Activated CD4-positive, alpha-beta T cell treated with anti-CD3 and anti-CD28 coated beads for 48 hours (primary cell): Measurements from ENCODE around the gene CNTFR.

Experiments
- DNase-seq: peaks from one replicate; pipeline ENCODE4 v3.0.0-alpha.2; 2020

The CNTFR gene

DNA sequence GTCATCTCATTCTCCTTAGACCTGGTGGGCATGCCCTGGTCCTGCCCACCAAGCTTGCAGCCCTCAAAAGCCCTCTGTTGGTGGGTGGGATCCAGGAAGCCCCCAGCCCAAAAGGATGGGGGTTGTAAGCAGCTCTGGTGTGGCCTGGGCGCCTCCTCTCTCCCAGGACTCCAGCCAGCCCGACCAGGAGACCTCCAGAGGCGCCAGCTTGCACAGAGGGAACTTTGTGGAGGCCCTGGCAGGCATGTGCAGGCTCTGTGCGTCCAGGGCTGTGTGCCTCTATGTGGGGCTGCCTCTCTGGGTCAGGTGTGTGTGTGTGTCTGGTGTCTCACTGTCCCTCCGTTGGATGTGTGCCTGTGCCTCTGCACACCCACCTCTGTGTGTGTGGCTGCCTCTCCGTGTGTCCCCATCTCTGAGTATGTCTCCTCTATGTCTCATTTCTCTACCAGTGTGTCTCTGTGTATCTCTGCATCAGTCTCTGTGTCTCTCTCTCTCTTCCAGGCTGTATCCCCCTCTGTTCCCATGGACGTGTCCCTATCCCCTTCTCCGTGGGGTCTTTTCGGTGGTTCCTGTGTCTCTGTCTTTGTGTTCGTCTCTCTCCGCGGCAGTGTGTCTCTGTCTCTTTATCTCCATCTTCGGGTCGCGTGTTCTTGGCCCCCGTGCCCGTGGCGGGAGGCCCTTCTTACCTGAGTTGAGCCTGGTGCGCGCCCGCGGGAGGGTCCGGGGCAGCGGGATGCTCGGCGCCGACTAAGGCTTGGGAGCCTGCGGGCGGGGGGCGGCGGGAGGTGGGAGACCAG, 67.2 kb downstream of the CNTFR start:
- no peak for DNase-seq

DNA sequence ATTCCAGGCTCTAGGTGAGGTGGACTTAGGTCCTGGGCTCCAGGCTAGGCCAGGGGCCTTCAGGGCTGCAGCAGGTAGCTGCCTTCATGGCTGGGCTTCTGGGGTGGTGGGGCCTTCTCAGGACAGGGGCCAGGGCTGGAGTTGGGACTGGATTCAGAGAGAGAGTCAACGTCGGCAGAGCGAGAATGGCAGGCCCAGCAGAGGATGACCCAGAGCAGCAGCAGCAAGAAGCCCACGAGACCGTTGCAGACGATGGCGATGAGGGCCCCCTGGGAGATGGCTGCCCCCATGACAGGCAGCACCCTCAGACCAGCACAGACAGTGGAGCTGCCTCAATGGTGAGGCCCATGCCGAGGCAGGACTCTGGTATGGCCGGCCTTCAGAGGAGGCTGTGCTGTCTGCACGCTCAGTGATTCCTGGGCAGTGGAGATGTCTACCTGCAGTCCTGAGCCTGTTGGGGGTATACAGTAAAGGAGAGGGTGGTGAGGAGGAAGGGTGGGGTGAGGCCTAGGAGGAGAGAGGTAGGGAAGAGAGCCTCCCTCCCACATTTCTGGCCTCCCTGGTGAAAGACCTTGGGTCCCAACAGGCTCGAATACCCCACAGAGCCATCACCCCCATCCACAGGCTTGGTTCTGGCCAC, 68.0 kb downstream of the CNTFR start:
- DNase-seq: no peak

DNA sequence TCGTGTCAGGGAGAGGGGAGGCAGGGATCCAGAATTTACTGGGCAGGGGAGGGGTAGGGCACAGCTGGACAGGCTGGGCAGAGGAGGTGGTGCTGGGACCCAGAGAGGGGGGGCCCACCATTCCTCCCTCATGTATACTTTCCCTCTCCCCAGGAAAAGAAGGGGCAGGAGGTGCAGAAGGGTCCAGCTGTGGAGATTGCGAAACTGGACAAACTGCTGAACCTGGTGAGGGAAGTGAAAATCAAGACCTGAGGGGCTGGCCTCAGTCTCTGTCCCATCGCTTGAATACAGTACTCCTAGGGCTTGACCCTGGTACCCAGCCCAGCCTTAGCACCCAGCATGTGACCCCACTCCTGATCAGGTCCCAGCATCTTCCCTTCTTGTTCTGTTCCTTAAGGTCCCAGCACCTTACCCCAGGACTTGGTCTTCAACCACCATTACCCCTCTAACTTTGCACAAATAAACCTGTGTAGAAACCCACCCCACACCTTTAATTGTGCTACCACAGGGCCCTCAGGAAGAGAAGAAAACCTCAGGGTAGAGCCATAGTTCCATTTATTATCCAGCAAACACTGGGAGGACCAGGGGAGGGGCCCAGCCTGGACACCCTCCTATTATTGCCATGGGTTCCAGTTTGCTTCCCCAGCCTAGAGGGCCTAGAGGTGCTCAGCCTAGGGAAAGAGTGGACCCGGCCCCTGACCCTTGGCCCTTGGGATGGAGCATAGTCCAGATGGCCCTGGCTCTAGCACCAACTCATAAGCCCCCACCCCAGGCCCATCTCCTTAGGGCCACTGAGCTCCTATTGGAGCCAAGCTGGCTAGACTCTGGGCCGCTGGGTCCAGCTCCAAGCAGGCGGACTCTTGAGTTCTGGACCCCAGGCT, 68.8 kb downstream of the CNTFR start:
- DNase-seq: no peak

DNA sequence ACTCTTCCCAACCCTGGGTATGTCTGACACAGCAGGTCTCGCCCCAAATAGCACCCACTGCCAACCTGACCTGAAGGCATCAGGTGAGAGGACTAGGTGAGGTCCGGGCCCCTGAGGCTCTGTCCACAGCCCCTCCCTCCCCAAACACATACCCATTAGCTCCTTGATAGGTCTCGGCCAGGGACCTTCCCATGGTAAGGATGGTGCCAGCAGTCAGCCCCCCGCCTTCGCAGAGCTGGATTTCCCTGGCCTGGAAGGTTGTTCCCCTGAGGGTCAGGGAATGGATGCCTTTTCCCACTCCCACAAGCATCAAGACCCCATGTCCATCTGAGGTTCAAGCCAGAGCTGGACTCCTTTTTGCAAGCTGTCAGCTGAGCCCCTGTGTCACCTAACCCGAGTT, 69.4 kb downstream of the CNTFR start:
- no peak for DNase-seq

DNA sequence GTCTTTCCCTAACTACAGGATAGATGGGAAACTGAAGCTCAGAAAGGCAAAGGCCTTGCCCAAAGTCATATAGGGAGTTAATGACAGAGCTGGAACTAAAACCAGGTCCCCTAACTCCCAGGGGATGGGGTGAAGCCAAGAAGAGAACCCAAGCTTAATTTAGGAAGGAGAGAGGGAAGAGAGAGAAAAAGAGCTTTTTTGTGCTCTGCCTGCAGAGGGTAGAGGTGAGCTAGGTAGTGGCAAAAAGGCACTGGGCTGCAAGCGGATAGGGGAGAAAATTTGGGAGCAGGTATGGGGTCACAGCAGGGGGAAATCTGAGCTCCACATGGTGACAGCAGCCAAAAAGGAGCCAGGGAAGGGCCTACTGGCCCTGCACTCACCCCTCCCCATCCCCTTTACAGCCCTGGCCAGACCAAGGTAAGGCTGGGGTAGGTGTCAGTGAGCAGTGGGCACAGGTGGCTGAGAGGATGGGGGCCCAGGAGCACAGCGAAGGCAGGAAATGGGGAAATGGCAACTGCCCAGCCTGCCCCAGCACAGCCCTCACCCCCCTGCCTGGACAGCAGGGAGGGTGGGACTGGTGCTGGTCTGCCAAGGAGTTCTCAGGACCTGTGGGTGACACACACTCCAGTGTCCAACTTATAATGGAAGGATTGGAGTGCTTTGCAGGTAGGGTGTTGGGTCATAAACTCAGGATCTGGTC, 70.1 kb downstream of the CNTFR start:
- no peak for DNase-seq

DNA sequence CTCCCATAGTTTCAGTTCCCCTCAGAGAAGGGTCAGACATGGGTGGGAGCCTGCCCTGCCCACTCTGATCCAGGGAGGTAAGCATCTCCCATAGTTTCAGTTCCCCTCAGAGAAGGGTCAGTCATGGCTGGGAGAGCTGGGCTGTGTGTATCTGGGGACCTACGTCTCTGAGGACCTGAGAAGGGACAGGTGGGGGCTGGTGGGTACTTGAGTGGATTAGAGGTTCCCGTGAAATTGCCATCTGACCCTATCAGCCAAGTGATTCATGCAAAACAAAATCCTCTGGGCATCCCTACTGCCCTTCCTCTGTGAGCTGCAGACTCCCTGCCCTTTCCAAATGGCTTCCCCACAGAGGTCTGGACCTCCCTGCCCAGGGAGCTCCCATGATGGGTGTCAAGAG, 70.6 kb downstream of the CNTFR start:
- DNase-seq: no peak

DNA sequence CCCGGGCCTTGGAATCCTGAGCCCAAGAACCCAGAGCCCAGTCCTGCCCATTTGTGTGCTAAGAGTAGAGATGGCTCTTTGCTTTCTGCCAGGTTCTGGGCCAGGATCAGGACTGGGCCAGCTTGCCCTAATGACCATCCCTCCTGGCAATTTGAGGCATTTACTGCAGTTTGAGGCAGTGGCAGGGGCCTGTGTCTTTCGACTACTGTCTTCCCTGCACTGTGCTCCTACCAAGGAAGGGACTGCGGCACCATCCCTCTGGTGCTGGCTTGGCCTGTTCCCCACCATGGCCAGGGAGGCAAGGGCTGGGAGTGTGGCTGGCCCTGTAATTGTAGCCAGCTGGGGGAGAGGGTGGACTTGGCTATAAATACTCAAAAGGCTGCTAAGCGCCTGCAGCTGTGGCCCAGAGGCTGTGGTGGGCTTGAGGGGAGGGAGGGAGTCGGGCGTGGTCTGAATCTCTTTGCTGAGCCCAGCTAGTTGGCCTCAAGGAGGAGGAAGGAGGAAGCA, 71.4 kb downstream of the CNTFR start:
- no peak for DNase-seq

DNA sequence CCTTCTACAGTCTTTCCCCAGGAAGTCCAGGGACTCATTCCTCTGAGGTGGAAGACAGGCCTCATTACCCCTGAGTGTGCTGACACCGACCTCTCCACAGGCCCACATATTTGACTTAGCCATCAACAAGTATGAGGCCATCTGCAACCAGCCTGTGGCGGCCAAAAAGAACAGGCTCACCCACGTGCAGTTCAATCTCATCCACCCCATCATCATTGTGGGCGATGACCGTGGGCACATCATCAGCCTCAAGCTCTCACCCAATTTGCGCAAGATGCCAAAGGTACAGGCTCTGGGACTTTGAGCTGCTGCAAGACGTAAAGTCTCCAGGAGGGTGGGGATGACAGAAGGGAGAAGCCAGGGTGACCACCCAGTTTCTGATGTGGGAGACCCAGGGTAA, 72.3 kb downstream of the CNTFR start:
- DNase-seq: no peak

DNA sequence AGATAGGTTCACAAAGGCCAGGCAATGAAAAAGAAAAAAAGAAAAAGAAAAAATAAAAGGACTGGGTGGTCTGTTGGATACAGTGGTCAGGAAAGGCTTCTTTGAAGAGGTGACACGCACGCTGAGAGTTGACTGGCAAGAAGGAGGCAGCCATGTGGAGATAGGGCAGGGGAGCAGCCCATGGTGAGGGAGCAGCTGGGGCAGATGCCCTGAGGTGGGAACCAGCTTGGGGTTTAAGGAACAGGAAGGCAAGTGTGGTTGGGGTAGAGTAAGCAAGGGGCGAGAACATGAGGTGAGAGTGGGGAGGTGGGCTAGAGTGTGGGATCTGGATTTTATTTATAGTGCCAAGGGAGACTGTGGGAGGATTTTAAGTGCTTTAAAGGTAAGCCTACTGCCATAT, 73.6 kb downstream of the CNTFR start:
- no peak for DNase-seq

DNA sequence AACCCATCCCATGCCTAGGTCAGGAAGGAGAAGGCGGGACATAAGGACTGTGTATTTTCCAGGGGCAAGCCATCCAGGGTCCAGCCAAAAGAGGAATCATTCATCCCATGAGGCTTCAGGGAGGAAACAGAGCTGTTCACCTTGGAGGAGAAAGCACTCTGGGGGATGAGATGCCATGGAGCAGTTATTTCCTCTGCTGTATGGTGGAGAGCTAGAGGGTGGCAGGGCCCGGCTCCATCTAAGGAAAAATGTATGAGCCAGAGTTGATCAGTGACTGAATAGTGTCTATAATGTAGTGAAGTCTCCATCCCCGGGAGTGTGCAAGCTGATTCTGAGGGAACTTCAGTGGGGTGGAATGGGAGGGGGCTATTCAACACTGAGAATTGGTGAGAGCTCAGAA, 74.7 kb downstream of the CNTFR start:
- DNase-seq: no peak

DNA sequence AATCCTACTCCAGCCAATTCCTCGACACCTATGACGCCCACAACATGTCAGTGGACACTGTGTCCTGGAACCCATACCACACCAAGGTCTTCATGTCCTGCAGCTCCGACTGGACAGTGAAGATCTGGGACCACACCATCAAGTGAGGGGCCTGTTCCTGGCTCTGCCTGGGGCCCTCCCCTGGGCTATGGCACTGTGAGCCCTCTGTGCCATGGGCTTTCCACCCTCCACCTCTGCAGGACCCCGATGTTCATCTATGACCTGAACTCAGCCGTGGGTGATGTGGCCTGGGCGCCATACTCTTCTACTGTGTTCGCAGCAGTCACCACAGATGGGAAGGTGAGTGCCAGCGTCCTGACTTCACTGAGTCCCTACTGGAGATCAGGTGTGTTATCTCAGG, 75.1 kb downstream of the CNTFR start:
- no peak for DNase-seq

DNA sequence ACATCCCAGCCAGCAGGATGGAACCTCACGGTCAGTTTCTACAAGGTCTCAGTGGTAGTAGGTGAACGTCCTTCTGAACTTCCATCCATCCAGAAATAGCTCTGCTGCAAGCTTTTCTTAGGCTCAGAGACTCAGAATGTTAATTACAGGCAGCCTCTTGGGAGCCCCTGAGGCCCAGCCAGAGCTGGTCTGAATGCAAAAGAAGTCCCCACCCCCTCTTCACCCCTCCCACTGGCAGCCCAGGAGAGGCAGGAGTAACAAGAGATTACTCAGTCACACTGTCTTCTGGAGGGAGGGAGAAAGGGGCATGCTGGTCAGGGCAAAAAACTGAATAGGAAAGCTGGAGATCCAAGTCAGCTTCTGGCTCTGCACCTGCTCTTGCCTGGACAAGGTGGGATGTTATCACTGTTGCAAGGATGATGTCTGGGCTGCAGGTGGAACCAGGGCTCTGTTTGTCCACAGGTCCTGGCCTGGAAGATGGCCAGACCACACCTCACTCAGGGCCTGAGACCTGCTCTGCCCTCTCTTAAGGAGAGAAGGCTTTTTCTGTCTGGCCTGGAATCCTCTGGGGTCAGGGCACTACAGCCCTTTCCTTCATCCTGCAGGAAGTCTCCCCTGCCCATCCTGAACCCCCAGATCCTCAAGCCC, 75.8 kb downstream of the CNTFR start:
- no peak for DNase-seq

DNA sequence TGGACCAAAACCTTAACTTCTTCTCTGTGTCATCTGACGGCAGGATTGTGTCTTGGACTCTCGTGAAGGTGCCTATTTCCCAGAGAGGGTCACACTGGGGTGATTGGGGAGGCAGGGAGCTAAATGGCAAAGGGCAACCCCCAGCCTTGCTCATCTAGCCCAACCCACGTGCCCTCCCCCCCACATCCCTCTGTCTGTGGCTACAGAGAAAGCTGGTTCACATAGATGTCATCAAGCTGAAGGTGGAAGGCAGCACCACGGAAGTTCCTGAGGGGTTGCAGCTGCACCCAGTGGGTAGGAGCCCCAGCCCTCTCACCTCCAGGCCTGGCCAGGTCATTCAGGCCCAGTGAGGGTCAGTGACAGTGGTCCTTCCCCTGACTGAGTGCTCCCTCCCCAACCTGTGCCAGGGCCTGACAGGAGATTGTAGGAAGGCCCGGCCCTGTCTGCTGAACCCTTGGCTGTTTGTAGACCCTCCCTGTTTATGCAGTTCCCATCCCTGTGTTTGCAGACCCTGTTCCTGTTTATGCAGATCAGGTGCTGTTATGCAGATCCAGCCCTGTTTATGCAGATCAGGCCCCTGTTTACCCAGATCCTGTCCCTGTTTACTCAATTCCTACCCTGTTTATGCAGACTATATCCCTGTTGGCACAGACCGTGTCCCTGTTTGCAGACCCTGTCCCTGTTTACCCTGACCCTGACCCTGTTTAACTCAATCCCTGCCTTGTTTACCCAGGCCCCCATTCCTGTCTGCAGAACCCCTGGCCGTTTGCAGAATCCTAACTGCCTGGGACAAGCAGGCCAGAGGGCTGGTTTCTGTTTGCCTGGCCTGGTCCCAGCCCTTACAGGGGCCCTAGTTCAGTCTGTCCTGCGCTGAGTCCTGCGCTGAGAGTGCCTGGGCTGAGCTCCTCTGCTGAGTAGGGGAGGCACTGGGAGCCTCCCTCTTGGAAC, 77.1 kb downstream of the CNTFR start:
- DNase-seq: no peak

DNA sequence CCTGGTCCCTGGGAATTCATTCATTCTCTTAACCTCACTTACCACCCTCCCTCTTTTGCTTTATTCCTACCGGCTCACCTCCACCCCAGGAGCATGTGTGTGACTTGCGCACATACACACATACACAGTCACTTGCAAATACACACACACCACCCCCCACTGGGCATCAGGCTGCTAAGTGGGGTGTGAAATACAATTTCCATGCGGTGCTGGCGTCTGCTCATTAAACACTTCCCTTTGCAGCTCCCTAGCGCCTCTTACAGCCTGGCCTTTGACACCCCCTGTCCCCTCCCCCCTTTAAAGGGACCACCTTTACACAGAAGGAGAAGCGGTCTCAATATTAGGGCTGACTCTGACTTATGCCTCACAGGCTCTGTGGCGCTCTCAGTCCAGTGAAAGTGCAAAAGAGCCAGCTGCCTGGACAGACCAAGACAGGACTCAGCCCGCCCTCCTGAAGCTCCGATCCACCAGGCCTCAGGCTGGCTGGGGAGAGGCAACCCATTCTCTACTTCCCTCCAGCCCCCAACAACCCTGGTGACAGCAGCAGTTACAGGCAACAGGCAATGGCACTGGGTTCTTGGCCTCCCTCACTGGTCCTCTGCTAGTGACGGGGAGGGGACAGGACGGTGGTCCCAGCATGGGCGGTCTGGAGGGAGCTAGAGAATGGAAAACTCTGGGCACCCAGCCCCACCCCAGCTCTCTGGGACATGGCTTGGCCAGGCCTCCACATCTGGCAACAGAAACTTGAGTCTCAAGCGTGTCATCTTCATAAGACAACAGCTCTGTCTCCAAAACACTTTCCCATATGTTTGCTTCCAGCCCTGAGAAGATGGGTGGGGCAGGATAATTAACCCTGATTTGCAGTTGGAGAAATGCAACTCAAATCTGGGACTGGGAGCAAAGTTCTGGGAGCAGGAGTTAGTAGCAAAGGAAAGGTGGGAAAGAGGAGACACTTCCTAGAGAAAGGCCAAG, 78.7 kb downstream of the CNTFR start:
- no peak for DNase-seq

DNA sequence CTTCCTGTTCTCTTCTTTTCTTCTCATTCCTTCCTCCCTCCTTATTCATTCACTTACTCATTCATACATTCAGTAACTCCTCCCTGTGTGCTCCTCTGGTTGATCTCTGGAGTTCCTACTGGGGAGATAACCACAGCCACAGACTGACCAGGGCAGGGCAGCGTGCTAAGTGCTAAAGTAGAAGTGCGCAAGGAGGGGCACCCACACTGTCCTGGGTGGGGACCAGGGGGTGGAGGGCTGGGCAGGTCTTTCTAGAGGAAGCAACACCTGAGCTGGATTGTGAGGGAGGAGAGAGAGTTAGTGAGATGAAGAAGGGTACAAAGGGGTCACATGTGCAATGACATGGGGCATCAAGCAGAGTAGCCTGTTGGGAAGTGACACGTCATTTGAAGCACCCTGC, 80.6 kb downstream of the CNTFR start:
- DNase-seq: no peak

DNA sequence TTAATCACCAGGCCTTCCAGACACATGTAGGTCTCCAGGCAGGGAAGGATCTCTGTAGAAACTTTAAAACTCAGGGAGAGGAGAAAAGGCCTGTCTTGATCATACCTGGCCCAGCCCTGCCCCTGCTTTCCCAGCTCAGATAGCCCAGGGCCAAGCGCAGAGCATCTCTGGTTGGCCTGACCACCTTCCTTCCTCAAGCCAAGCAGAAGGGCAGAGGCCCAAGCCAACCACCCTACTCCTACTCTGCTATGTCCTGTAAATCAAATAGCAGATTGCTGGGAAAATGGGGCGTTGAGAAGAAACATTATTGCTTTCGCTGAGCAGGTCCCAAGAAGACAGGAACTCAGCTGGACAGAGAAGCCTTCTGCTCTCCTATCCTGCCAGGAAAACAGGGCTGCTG, 81.1 kb downstream of the CNTFR start:
- DNase-seq: no peak

DNA sequence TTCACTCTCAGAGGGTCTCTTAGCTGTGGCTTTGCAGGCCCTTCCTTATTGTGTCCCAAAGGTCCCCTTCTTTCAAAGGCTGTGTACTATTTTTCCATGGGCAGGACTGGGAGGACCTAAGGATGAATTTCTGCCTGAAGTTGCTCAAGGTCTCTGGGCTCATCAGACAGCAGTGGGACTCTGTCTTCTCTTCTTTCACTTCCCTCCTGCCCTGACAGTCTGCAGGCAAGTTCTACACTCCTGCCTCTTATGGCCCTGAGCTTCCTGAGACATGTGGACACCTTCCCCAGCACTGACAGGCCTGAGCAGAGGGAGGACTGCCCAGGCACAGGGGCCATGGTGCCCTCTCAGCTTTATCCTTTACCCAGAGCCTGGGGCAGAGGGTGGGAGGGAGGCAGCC, 81.6 kb downstream of the CNTFR start:
- no peak for DNase-seq

DNA sequence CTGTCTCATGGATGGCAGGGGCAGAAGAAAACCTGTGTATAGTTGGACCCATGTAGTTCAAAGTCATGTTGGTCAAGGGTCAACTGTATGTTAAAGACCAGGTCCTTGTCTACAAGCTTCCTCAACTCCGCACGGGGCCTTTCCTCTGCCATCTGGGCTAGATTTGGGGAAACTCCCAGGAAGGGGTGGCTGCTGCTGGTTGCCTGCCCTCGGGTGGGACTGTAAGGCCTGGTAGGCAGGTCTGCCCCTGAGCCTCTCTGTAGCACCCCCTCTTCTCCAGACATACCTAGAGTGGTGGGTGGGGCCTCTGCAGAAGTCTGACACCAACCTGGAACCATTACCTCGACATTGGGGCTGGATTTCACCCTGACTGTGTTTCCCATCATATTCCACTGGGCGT, 82.0 kb downstream of the CNTFR start:
- no peak for DNase-seq

DNA sequence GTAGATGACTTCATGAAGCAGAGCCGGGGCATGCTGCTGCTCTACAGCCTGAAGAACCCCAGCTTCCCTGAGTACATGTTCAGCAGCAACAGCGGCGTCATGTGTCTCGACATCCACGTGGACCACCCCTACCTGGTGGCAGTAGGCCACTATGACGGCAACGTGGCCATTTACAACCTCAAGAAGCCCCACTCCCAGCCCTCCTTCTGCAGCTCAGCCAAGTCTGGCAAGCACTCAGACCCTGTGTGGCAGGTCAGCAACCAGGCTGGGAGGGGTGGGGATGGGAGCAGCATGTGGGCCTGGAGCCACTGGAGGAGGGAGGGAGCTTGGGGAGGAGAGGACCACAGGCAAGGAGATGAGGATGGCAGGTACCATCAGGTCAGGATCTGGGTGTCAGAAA, 82.9 kb downstream of the CNTFR start:
- DNase-seq: no peak
